ENCODE data around the gene BGLAP. TPM values are rescaled to one million over a fixed set of nuclear protein-coding genes. Genes with fewer than 3 reads are reported as not detected.

Gene BGLAP
- total RNA-seq, 1 experiment from 2014 or later = 2.4 TPM

- Histone ChIP-seq H3K27me3 (replicated peaks; ENCODE audit: insufficient read depth, low read depth, low read length, poor library complexity) (no peaks in the 10 kb centered on the region), H3K36me3 (ENCODE audit: insufficient read depth, low read length, poor library complexity, severe bottlenecking) (peaks cover 15% of the 10 kb centered on the region), H3K4me3 (ENCODE audit: low read depth, low read length, poor library complexity, severe bottlenecking) (no peak overlapping the region), H3K9me3 (ENCODE audit: low read depth, low read length, poor library complexity, severe bottlenecking) (no peaks in the 10 kb centered on the region), H3K4me1 (ENCODE audit: insufficient read depth, low read length, poor library complexity, severe bottlenecking) (peaks cover under 1% of the 10 kb centered on the region), H3K27ac (ENCODE audit: low read depth, low read length, poor library complexity, severe bottlenecking) (no peak overlapping the region)
- intact Hi-C loops (cut with micrococcal nuclease; ENCODE audit: unreplicated experiment) = no loop called here
- BruUV-seq (replicated peaks) = no TSS peak
- CTCF ChIA-PET = interaction anchor here (0.5 to 0.6 kb wide), 2 partner anchors 129 to 146 kb away, joined by 3 read pairs; no protein-coding TSS in a partner anchor
- TF ChIP-seq EZH2 (IDR thresholded peaks at IDR 0.05; ENCODE audit: borderline replicate concordance, low read depth, low read length, poor library complexity, severe bottlenecking) (no peak), CTCF (conservative IDR thresholded peaks at IDR 0.05; ENCODE audit: low read depth, low read length) (no peak)
- DNase-seq (ENCODE audit: low spot score) = no peak
- POLR2A ChIA-PET (ENCODE audit: low non-redundant PET) = no interaction called here
These were observed 3.7 kb upstream of the BGLAP start for GRCh38 chr1:156238248-156238647.

GRCh38 chr1:156241311-156241811, 623 bp upstream of the BGLAP start:
- CTCF ChIA-PET = no interaction called here
- POLR2A ChIA-PET (ENCODE audit: low non-redundant PET) = no interaction called here

GRCh38 chr1:156242738-156243137, 754 bp downstream of the BGLAP start:
- no peak for DNase-seq (ENCODE audit: low spot score)
- no peak overlapping the region for H3K4me3 ChIP-seq (ENCODE audit: low read depth, low read length, poor library complexity, severe bottlenecking)
- H3K27me3 ChIP-seq (replicated peaks; ENCODE audit: insufficient read depth, low read depth, low read length, poor library complexity) = no peaks in the 10 kb centered on the region
- CTCF ChIA-PET = no interaction called here
- POLR2A ChIA-PET (ENCODE audit: low non-redundant PET) = no interaction called here
- peaks cover 6% of the 10 kb centered on the region for H3K4me1 ChIP-seq (ENCODE audit: insufficient read depth, low read length, poor library complexity, severe bottlenecking)
- intact Hi-C loops (cut with micrococcal nuclease; ENCODE audit: unreplicated experiment) = no loop called here
- H3K36me3 ChIP-seq (ENCODE audit: insufficient read depth, low read length, poor library complexity, severe bottlenecking) = peaks cover 5% of the 10 kb centered on the region
- no peak overlapping the region for H3K27ac ChIP-seq (ENCODE audit: low read depth, low read length, poor library complexity, severe bottlenecking)
- TF ChIP-seq EZH2 (IDR thresholded peaks at IDR 0.05; ENCODE audit: borderline replicate concordance, low read depth, low read length, poor library complexity, severe bottlenecking) (no peak), CTCF (conservative IDR thresholded peaks at IDR 0.05; ENCODE audit: low read depth, low read length) (no peak)
- no TSS peak for BruUV-seq (replicated peaks)
- H3K9me3 ChIP-seq (ENCODE audit: low read depth, low read length, poor library complexity, severe bottlenecking) = no peaks in the 10 kb centered on the region

More at GRCh38 chr1:156241311-156241811, 623 bp upstream of the BGLAP start:
- Histone ChIP-seq H3K27me3 (replicated peaks; ENCODE audit: insufficient read depth, low read depth, low read length, poor library complexity) (no peaks in the 10 kb centered on the region), H3K4me3 (ENCODE audit: low read depth, low read length, poor library complexity, severe bottlenecking) (no peak overlapping the region), H3K9me3 (ENCODE audit: low read depth, low read length, poor library complexity, severe bottlenecking) (no peaks in the 10 kb centered on the region), H3K27ac (ENCODE audit: low read depth, low read length, poor library complexity, severe bottlenecking) (no peak overlapping the region), H3K36me3 (ENCODE audit: insufficient read depth, low read length, poor library complexity, severe bottlenecking) (peaks cover 7% of the 10 kb centered on the region), H3K4me1 (ENCODE audit: insufficient read depth, low read length, poor library complexity, severe bottlenecking) (peaks cover 6% of the 10 kb centered on the region)
- no peak for DNase-seq (ENCODE audit: low spot score)
- no TSS peak for BruUV-seq (replicated peaks)
- intact Hi-C loops (cut with micrococcal nuclease; ENCODE audit: unreplicated experiment) = no loop called here
- no peak for TF ChIP-seq CTCF (conservative IDR thresholded peaks at IDR 0.05; ENCODE audit: low read depth, low read length)
- TF ChIP-seq EZH2 (IDR thresholded peaks at IDR 0.05; ENCODE audit: borderline replicate concordance, low read depth, low read length, poor library complexity, severe bottlenecking) = no peak
